ENCODE results near the gene SASH1.

DNA sequence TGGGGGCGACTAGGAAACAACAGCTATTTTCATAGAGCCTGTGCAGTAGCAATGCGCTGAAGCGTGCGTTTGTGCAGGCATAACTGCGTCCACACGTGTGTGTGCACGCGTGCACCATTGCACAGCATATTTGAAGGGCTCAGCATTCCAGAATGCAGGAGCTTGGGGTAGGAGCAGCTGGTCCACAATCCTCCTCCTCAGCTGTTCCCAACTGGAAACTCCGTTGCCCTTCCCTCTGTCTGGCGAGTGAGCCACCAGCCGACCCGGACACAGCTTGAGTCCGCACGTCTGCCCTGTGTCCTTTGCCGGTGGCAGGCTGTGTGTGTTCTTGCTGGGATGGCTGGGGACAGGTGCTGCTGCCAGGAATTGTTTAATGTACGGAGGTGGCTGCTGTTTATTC lies 110.2 kb downstream of the SASH1 start:
- TF ChIP-seq, protein P1, sequence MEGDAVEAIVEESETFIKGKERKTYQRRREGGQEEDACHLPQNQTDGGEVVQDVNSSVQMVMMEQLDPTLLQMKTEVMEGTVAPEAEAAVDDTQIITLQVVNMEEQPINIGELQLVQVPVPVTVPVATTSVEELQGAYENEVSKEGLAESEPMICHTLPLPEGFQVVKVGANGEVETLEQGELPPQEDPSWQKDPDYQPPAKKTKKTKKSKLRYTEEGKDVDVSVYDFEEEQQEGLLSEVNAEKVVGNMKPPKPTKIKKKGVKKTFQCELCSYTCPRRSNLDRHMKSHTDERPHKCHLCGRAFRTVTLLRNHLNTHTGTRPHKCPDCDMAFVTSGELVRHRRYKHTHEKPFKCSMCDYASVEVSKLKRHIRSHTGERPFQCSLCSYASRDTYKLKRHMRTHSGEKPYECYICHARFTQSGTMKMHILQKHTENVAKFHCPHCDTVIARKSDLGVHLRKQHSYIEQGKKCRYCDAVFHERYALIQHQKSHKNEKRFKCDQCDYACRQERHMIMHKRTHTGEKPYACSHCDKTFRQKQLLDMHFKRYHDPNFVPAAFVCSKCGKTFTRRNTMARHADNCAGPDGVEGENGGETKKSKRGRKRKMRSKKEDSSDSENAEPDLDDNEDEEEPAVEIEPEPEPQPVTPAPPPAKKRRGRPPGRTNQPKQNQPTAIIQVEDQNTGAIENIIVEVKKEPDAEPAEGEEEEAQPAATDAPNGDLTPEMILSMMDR (IDR thresholded peaks at IDR 0.05): no peak
- TF ChIP-seq POLR2A (IDR thresholded peaks at IDR 0.05): no peak

Data from esophagus squamous epithelium (tissue), 4 donors.